Effector CD4-positive, alpha-beta T cell (primary cell): ENCODE results near the gene TGFBR3L.

Experiments used
- DNase-seq: peaks from one replicate; pipeline ENCODE4 v3.0.0-alpha.2; 2020

The TGFBR3L gene

GRCh38 chr19:7961920-7962626 is 47.4 kb downstream of the TGFBR3L start:
- no peak for DNase-seq

DNA sequence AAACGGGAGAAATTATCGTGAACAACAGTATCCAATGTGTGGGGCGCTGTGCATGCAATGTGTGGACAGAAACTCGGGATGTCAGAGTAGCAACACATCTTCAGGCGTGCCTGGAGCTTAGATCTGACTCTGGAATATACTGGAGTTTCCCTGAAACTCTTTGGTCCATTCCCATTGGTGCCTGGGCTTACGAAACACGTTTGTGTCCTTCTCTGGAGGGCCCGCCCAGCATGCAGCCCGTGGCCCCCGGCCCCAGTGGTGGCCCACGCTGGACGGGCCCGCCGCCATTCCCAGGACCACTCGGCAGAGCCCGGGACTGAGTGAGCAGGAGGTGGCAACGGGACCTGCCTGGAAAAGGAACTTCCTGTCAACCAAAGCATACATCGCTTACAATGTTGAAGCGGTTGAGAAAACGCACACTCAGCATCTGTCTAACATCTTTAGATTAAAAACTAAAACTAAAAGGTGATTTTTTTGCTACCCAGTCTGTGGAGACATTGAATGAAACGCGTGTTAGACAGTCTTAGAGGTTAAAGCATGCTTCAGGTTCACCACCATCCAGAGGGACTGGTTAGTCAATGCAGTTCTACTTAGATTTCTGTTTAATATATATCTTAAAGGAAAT is 48.1 kb downstream of the TGFBR3L start:
- no peak for DNase-seq

- DNase-seq, result no peak
Observed at GRCh38 chr19:7963566-7963965, 48.9 kb downstream of the TGFBR3L start.

- DNase-seq, result no peak
Observed at GRCh38 chr19:7965259-7965841, 50.7 kb downstream of the TGFBR3L start.

DNA sequence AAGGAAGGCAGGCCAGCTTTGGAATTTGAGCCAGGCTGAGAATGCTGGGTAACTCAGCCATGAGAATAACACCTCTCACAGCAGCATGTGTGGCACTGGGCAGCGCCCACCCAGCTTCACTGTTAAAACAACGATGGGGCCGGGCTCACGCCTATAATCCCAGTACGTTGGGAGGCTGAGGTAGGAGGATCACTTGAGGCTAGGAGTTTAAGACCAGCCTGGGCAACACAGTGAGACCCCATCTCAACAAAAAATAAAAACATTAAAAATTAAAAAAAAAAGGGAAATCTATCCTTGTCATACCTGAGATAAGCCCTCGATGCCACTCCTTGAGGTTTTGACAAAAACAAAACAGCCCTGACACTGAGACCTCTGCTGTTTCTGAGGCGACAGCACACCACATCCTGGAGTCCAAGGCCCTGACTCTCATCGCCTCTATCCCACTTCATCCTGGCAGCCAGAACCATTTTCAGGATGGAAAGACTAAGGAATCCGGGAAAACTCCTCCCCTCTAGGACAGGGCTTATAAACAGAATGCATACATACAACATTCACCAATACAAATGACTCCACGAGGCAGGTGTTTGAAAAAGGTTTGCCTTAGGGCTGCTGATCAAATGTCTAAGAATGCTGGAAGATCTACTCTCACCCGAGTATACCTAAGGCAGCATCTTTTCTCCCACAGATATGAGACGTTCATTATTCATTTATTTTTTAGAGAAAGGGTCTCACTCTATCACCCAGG is 51.5 kb downstream of the TGFBR3L start:
- DNase-seq, result no peak

- DNase-seq, result no peak
Observed at GRCh38 chr19:7968008-7968795, 53.6 kb downstream of the TGFBR3L start.
